Rectal smooth muscle tissue (tissue), 1 donor: ENCODE measurements around the gene SF3B1.
"Not testable (repeated sequence)": the region's sequence is repeated elsewhere in the genome, so short reads cannot be mapped to it uniquely, and the experiment has no call there.

Source experiments
- H3K27ac ChIP-seq: one replicate; pipeline ENCODE4 v1.7.0; 2013; ENCODE audit warnings: low read depth, low read length, inconsistent platforms
- H3K27me3 ChIP-seq: one replicate; pipeline ENCODE4 v1.7.0; 2013; ENCODE audit warnings: low read length; ENCODE audit not compliant: control insufficient read depth, insufficient read depth
- H3K36me3 ChIP-seq: one replicate; pipeline ENCODE4 v1.7.0; 2013; ENCODE audit warnings: low read length; ENCODE audit not compliant: control insufficient read depth, insufficient read depth
- H3K4me1 ChIP-seq: one replicate; pipeline ENCODE4 v1.7.0; 2013; ENCODE audit warnings: low read length; ENCODE audit not compliant: control insufficient read depth, insufficient read depth
- H3K4me3 ChIP-seq: one replicate; pipeline ENCODE4 v1.7.0; 2013; ENCODE audit warnings: low read length
- H3K9ac ChIP-seq: one replicate; pipeline ENCODE4 v1.7.0; 2013; ENCODE audit warnings: low read length

The SF3B1 gene

GRCh38 chr2:197348721-197349360 is 86.0 kb downstream of the SF3B1 start:
- Histone ChIP-seq H3K9ac (no peak overlapping the region), H3K27ac (no peak overlapping the region), H3K4me1 (no peaks in the 10 kb centered on the region), H3K36me3 (no peaks in the 10 kb centered on the region), H3K27me3 (no peaks in the 10 kb centered on the region), H3K4me3 (no peak overlapping the region)

- no peak overlapping the region for H3K9ac ChIP-seq
- no peaks in the 10 kb centered on the region for H3K36me3 ChIP-seq
- no peaks in the 10 kb centered on the region for H3K27me3 ChIP-seq
- H3K27ac ChIP-seq = no peak overlapping the region
- H3K4me1 ChIP-seq = no peaks in the 10 kb centered on the region
- no peak overlapping the region for H3K4me3 ChIP-seq
These were observed 88.9 kb downstream of the SF3B1 start for GRCh38 chr2:197345846-197346370.

DNA sequence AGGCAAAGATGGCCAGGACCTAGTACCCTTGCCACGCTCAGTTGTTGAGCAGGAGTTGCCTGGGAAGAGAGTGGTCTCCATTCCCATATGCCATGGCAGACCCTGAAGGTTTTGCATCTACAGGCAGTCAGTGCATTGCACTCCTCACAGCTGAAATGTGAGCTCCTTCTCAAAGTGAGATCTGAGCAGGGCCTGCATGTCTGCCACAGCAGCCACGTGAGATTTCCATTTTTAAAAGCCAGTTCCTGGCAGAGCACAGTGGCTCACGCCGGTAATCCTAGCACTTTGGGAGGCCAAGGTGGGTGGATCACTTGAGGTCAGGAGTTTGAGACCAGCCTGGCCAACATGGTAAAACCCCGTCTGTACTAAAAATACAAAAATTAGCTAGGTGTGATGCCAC is 90.9 kb downstream of the SF3B1 start:
- H3K4me1 ChIP-seq, H3K4me3 ChIP-seq, H3K27me3 ChIP-seq, H3K36me3 ChIP-seq, H3K27ac ChIP-seq, H3K9ac ChIP-seq: not testable (repeated sequence)

- H3K9ac ChIP-seq = no peak overlapping the region
- no peak overlapping the region for H3K27ac ChIP-seq
- no peak overlapping the region for H3K4me3 ChIP-seq
- no peaks in the 10 kb centered on the region for H3K27me3 ChIP-seq
- no peaks in the 10 kb centered on the region for H3K36me3 ChIP-seq
- H3K4me1 ChIP-seq = no peaks in the 10 kb centered on the region
These were observed 94.2 kb downstream of the SF3B1 start for GRCh38 chr2:197340591-197340990.
